ENCODE data around the gene DOCK6.
"Not testable (repeated sequence)": the region's sequence is repeated elsewhere in the genome, so short reads cannot be mapped to it uniquely, and the experiment has no call there.

Gene DOCK6

DNA sequence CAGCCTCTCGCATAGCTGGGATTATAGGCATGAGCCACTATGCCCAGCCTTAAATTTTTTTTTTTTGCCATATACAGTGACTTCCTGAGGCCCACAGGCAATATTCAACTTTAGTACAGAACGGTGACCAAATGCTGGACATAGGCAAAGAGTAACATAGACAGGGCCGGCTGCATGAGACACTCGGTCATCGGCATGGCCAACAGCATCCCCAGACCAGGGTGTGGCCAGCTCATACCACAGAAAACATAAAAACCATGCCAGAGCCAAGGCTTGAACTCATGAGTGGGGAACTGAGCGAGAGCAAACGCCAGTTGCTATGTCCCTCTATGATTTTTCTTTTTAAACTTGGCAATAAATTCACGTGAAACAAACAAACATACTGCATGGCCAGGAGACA is 82.0 kb downstream of the DOCK6 start:
- no peak overlapping the region for H3K4me3 ChIP-seq (ENCODE audit: low read depth, low read length)
- TF ChIP-seq, protein P1, sequence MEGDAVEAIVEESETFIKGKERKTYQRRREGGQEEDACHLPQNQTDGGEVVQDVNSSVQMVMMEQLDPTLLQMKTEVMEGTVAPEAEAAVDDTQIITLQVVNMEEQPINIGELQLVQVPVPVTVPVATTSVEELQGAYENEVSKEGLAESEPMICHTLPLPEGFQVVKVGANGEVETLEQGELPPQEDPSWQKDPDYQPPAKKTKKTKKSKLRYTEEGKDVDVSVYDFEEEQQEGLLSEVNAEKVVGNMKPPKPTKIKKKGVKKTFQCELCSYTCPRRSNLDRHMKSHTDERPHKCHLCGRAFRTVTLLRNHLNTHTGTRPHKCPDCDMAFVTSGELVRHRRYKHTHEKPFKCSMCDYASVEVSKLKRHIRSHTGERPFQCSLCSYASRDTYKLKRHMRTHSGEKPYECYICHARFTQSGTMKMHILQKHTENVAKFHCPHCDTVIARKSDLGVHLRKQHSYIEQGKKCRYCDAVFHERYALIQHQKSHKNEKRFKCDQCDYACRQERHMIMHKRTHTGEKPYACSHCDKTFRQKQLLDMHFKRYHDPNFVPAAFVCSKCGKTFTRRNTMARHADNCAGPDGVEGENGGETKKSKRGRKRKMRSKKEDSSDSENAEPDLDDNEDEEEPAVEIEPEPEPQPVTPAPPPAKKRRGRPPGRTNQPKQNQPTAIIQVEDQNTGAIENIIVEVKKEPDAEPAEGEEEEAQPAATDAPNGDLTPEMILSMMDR (IDR thresholded peaks at IDR 0.05; ENCODE audit: borderline replicate concordance, insufficient read depth, low read depth, low read length), result no peak

DNA sequence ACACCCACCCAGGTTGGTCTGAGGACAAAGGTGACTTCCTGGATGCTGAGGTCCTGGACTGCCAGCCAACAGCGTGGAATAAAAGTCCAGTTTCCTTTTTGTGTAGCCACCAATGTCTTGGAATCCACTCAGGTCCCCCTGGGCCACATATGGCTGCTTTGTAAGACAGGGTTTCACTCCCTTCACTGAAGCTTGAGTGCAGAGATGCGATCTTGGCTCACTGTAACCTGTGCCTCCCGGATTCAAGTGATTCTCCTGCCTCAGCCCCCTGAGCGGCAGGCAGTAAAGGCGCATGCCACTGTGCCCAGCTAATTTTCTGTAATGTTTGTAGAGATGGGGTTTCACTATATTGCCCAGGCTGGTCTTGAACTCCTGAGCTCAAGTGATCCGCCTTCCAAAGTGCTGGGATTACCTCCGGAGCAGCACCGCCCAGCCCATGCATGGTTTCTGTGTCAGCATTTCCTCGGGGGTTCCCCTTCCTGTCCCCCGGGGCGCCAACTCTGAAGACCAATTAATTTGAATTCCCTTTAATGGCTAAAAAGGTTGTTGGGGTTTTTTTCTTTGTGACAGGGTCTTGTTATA is 82.5 kb downstream of the DOCK6 start:
- TF ChIP-seq, protein P1 (IDR thresholded peaks at IDR 0.05; ENCODE audit: borderline replicate concordance, insufficient read depth, low read depth, low read length), result no peak
- H3K4me3 ChIP-seq (ENCODE audit: low read depth, low read length), result peak overlapping the region; percentile 45

DNA sequence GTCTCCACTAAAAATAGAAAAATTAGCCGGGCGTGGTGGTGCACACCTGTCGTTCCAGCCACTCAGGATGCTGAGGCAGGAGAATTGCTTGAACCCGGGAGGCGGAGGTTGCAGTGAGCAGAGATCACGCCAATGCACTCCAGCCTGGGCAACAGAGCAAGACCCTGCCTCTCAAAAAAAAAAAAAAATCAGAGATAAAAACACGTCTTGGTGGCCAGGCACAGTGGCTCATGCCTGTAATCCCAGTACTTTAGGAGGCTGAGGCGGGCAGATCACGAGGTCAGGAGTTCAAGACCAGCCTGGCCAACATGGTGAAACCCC is 83.2 kb downstream of the DOCK6 start:
- H3K4me3 ChIP-seq (ENCODE audit: low read depth, low read length), result not testable (repeated sequence)

DNA sequence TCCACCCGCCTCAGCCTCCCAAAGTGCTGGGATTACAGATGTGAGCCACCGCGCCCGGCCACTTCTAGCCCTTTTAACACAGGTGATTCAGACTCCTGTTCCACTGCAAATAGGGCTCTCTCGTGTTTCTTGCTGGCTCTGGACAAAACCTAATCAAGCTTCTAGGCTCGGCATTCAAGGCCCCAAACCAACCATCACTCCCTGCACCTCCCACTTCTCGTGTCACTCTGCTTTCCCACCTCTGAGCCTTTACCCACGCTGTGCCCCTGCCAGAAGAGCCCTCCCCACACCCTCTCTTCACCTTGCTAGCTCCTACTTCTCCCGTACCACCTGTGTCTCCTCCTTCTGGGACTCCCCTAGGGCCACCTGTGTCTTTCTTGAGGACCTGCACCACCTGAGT is 84.7 kb downstream of the DOCK6 start:
- no peak overlapping the region for H3K4me3 ChIP-seq (ENCODE audit: low read depth, low read length)
- TF ChIP-seq, protein P1 (IDR thresholded peaks at IDR 0.05; ENCODE audit: borderline replicate concordance, insufficient read depth, low read depth, low read length), result no peak

DNA sequence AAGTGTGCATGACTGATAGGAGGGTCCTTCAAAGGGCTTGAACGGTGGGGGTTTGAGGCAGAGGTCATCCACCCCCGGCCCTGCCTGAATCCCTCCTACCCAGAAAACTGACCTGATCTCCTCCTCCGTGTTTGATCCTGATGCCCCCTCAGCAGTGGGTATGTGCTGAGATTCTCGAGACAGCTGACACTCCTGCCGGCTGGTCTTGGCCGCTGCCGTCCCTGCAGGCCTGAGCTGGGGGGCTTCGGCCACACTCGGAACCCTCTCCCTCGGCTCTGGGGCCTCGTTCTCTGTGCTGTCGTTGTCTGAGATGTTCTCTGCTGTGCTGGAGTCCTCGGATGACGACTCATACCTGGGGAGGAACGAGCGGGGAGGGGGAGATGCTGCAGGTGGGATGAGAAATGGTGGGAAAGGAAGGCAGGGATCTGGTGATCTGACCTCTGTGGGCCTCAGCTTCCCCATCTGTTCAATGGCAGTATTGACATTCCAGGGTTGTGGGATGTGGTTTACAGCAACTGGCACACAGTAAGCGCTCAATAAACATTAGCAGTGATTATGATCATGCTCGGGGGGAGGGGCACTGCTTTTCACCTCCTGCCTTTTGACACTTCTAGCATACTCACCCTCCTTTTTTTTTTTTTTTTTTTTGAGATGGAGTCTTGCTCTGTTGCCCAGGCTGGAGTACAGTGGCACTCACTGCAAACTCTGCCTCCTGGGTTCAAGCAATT is 85.7 kb downstream of the DOCK6 start:
- no peak overlapping the region for H3K4me3 ChIP-seq (ENCODE audit: low read depth, low read length)
- TF ChIP-seq, protein P1 (IDR thresholded peaks at IDR 0.05; ENCODE audit: borderline replicate concordance, insufficient read depth, low read depth, low read length), result no peak

DNA sequence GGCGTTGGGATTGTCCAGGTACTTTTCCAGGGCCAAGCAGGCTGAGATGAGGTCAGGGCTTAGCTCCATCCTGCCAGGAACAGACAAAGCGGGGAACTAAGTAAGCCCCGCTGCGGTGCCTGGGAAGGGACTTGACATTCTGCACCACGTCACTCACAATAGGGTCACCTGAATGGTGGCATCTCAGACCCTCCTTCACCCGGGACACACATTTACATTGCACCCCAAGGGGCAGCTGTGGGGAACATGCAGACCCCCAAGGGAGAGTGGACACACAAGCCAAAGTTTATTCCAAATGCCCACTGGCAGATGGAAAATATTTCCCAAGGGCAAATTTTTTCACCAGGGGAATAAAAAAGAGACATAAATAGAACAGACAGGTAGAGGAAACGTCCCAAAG is 86.4 kb downstream of the DOCK6 start:
- TF ChIP-seq, protein P1 (IDR thresholded peaks at IDR 0.05; ENCODE audit: borderline replicate concordance, insufficient read depth, low read depth, low read length), result no peak
- H3K4me3 ChIP-seq (ENCODE audit: low read depth, low read length), result no peak overlapping the region

DNA sequence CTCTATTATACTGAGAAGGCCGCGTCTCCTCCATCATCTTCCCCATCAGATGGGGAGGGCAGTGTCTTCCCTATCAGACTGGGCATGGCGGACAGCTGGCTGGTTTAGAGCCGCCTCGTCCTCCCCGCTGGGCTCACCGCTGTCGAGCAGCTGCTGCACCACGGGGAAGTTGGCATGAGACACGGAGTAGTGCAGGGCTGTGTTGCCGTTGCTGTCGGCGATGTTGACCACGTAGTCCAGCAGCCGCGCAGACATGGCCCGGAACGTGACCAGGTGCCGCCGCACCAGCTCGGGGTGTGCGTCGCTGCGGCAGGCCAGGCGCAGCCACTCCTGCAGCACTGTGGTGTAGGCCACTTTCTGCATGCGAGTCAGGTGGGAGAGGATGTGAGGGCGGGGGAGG is 88.0 kb downstream of the DOCK6 start:
- H3K4me3 ChIP-seq (ENCODE audit: low read depth, low read length), result no peak overlapping the region
- TF ChIP-seq, protein P1 (IDR thresholded peaks at IDR 0.05; ENCODE audit: borderline replicate concordance, insufficient read depth, low read depth, low read length), result no peak
